GM21526 (cell line): ENCODE measurements around the gene NOC2L.

ENCODE experiments used
- ATAC-seq: cut with Tn5 transposase; IDR thresholded peaks from one replicate; pipeline ENCODE4 v1.9.1; 2021; ENCODE audit warnings: moderate library complexity; ENCODE audit not compliant: unreplicated experiment, low FRiP score

Gene NOC2L

DNA sequence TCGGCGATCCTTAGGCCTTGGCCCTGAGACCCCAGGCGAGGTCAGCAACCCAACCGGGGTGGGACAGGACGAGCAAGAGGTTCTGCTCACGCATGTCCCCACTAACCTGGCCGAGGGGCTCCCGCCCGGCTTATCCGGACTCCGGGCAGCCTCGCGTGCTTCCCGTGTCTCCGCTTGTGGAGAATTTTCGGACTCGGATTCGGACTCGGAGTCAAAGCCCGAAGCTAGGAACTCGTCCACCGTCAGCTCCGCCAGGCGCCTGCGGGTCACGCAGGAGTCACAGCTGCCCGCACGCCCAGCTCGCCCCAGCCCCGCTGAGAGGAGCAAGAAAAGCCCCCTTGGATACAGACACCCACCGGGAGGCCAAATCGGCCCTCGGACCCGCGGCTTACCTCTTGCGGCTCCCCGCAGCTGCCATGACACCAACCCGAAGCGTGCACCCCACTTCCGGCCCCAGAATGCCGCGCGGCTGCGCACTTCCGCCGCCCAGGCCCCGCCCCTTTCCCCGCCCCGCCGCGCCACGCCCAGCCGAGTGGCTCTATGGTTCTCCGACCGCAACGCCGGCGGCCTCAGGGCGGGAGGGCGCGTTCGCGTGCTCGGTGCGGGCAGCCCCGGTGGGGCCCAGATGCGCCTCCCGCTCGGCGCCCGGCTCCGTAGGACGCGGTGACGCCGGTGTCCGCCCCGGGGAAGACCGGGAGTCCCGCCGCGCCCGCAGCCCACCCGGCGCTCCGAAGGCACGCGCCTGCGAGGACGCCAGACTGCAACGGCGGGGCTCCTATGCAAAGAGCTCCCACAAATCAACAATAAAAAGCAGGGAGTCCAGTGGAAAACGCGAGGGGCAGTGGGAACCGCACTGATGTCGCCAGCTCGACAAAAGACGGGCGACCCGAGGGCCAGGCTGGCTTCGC is at the start of gene NOC2L:
NOC2L (minus strand) TSS at position 434 of the 908 bp plus-strand sequence; CDS start at position 418, 16 bp downstream.
- ATAC-seq, result peak; percentile 60

DNA sequence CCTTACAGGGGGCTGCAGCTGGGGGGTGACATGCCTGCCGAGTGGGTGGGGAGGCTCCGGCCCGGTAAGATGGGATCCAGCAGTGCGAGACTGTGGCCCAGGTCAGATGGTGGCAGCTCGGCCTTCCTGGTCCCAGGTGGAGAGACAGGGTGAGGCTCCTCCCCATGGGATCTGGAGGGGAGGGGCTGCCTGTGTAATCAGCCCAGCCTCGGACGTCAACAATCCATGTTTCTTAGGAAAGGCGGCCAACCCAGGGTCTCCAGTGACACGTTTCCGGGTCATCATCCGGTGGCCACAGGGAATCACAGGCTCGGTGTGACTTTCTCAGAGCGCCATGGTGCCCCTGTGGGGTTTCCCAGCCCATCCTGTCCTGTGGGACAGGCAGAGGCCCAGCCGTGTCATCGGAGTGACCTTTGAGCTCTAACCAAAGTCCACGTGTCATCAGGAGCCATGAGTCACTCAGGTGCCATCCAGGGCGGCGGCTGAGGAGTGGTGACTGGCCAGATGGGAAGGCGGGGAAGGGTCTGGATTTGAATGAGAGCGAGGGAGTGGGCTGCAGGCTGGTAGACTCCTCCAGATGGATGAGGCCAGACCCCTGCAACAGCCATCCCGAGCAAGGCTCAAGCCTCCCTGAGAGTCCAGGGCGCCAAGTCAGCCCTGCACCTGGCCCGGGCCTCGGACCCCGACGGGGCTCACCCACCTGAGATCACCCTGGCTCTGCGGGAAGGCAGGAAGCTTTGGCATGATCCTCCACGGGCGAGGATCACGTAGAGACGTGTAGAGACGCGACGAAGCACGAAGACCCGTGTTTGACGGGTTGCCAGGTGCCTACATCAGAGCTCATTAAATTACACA is 47.5 kb upstream of the NOC2L start:
- ATAC-seq, result no peak

- ATAC-seq, result no peak
Measured at GRCh38 chr1:1005774-1006304, 46.8 kb upstream of the NOC2L start.

DNA sequence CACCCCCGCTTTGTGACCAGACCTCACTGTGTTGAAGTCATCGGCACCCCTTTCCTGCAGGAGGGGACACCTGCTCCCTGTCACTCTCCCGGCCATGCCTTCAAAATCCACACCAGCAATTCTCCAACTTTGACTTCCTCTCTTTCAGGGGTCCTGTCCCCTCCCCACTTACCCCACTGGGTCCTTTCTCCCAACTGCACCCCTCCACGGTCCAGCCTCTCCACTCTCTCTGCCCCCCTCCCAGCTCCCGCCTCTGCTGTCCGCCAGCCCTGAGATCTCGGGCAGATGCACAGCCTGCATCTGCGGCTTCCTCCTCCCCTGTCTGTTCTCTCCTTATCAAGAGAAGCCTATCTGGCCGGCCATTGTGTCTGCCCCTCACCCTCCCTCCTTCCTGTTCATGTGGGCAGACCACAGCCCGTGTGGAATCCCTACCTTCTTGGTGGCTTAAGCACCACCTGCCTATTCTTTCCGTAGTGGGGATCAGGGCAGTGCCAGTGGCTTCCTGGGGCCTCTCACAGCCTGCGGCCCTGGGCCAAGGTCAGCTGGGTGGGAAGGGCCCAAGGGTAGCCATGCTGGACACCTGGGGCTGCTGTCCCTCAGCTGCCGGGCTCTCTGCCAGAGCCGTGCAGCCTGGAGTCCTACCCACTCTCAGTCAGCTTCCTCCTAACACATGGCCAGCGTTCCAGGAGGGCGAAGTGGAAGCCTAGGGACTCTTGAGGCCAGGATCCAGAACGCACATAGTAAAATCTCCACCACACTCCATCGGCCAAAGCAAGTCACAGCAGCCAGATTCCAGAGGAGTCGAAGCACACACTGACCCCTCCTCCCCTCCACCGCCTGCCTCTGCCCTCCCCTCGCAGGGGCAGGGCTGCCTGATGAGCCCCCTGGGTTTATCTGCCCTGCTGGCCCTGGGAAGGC is 46.0 kb upstream of the NOC2L start:
- no peak for ATAC-seq

- no peak for ATAC-seq
Measured at GRCh38 chr1:1004420-1004779, 45.3 kb upstream of the NOC2L start.

DNA sequence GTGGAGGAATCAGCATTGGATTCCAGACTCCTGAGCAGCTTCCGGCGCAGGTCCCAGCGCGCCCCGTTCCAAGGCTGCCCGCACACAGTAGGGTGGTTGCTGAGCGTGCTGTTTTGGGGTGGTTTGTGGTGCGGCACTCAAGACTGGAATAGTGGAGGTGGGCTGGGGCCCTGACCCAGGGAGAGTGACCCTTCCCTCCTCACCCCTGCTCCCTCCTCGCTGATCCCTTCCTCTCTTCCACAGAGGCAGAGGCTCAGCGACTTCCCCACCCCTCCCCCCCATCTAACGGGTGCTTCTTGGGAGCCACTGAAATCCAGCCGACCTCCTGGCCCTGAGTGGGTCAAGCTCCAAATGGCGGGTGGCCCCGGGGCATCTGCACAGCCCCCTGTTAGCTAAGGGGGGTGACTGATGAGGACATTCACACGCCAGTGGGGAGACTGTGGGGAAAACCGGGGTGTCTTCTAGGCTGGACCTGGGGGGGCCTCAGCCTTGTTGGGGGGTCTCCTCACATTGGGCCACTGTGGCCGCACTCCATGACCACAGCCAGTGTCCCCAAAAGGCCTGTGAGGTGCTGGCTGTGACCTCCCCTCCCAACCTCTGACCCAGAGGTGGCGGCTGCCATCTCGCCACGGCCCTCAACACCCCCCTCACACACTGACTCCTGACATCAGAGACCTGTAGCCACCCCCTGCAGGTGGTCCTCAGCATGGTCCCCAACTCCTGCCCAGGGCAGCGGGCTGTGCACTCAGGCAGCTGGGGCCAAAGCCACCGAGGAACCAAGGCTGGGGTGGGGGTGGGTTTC is 44.8 kb upstream of the NOC2L start:
- ATAC-seq, result no peak

- no peak for ATAC-seq
Measured at GRCh38 chr1:1001057-1001783, 42.2 kb upstream of the NOC2L start.

DNA sequence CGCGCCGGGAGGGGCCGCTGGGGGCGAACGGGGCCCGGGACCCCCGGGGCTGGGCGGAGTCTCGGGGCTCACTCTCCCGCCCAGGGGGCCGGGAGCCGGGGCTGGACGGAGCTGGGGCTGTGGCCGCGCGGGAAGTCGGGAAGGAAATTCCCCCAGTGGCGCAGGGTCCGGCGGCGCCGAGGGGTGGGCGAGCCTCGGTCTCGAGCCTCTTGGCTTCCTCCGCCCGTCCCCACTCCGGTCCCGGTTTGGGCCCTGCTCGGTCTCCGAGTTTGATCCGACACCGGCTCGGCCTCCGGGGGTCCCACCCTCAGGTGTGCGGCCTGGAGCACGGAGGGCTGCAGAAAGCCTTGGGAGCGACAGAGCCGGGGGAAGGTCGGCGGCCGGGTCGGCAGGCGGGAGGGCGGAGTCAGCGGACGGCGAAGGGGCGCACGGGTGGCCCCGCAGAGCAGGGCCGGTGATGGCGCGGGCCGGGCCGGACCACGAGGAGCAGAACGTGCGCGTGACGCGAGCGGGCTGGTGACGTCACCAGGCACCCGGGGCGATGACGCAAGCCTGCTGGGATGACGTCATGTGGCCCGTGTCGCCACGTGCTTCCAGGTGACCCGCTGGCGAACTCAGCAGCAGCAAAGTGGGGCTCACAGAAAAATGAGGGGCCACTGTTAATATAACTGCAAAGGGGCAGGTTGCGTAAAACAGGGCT is 41.5 kb upstream of the NOC2L start:
- no peak for ATAC-seq

DNA sequence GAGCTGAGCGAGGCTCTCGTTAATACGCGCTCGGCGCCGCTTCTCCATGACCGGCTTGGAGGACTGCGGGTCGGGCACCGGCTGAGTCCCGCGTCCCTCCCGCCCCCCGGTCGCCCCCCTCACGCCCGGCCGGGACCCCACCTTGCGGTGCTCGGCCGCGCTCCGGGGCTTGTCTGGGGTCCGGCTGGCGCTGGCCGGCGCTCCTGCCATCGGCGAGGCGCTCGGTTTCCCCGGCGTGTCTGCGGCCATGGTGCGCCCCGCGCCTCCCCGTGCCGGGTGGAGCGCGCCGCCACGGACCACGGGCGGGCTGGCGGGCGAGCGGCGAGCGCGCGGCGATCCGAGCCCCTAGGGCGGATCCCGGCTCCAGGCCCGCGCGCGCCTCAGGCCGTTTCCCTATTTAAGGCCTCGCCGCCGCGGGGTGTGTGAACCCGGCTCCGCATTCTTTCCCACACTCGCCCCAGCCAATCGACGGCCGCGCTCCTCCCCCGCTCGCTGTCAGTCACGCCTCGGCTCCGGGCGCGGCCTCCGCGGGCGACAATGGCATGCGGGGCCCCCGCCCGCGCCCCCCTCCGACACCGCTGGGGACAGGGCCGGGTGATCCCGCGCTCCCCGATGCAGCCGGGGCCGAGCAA is 40.8 kb upstream of the NOC2L start, which contains the start of gene HES4:
HES4 (minus strand) TSS at position 373 of the 632 bp plus-strand sequence; CDS start at position 249, 124 bp downstream.
- no peak for ATAC-seq

DNA sequence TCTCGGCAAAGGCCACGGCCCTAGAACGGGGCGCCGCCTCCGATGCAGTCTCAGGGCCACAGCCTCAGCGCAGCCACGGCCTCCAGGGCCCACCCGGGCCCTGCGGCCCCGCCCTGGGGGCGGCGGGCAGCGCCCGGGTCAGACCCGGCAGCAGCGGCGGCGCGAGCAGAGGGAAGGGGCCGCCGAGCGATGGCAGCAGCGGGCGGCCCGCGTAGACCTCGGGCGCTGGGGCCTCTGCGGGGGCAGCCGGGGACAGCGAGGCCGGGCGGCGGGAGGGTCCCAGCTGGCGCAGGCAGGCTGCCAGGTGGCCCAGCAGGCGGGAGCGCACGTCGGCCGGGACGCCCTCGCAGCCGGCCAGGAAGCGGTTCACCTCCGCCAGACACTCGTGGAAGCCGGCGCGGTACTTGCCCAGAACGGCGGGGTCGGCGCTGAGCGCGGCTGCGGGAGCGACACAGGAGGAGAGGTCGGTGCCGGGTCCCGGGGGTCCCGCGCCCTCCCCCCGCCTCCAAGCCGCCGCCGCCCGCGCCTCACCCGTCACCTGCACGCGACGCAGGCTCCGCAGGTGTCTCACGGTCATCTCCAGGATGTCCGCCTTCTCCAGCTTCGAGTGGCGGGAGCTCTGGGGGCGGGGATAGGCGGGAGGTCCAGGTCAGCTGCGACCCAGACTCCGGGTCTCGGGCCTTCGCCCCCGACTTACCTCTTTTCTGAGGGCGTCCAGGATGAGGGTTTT is 40.1 kb upstream of the NOC2L start:
- no peak for ATAC-seq

GRCh38 chr1:998745-998994 is 39.6 kb upstream of the NOC2L start:
- no peak for ATAC-seq

DNA sequence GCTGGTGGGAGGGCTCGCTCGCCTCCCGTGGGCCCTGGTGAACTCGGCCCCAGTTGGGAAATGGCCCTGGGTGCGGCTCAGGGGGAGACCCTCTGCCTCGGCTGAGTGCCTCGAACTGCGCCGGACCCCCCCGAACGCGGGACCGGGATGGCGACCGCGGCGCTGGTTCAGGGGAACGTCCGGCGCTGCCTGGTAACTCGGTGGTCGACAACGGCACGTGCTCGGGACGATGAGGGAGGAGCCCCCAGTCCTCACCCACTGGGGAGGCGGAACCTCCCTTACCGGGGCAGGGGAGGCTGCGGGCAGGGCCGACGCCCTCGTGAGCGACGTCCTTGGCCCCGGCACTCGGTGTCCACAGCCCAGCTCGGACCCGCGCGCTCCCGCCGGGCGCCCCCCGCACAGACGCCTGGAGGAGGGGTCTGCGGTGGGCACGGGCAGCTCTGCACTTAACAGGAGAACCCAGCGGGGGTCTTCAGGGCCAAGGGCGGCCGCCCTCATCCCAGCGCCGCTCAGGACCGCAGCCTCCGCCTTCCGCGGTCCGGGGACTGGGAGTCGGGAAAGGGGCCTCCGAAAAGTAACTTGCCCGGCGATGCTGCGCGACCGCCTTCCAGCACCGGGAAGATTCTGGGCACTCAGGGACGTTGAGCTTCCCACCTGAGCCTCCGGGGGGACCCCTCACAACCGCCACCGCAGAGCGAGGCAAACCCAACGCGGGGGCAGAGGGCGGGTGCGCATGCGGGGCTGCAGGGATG is 39.1 kb upstream of the NOC2L start:
- no peak for ATAC-seq

GRCh38 chr1:997713-997992 is 38.6 kb upstream of the NOC2L start:
- ATAC-seq, result no peak

GRCh38 chr1:996851-997712 is 38.0 kb upstream of the NOC2L start:
- ATAC-seq, result no peak

DNA sequence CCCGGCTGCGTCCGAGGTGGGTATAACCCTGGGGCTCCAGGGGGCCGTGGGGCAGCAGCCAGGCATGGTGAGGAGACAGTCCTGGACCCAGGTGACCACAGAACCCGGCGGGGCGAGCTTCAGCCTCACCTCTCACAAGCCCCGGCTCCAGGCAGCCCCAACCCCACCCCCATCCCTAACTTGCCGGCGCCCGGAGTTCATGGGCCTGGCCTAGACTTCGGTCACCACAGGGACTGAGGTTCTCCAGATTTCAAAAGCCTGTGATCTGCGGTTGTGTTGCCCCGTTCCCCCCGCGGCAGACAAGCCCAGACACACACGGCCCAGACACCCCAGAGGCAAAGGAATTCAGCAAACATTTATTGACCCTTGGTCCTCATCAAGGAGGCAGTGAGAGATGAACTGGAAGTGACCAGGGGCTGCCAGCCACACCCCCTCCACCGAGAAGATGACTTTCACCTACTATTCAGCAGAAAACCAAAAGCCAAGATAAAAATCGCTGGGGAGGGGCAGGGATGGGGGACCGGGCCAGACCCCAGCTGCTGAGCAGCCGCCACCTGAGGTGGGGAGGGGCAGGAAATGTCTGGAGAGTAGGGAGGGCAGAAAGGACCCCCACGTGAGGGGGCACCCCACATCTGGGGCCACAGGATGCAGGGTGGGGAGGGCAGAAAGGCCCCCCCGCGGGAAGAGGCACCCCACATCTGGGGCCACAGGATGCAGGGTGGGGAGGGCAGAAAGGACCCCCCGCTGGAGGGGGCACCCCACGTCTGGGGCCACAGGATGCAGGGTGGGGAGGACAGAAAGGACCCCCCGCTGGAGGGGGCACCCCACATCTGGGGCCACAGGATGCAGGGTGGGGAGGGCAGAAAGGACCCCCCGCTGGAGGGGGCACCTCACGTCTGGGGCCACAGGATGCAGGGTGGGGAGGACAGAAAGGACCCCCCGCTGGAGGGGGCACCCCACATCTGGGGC is 36.9 kb upstream of the NOC2L start:
- no peak for ATAC-seq
